ENCODE measurements around the gene COL15A1. TPM values are rescaled to one million over a fixed set of nuclear protein-coding genes. Genes with fewer than 3 reads are reported as not detected.
"Not testable (repeated sequence)": the region's sequence is repeated elsewhere in the genome, so short reads cannot be mapped to it uniquely, and the experiment has no call there.

COL15A1 gene
- total and polyA plus RNA-seq, 10 donors: 0.33 to 9.3 (median 2.1) TPM

DNA sequence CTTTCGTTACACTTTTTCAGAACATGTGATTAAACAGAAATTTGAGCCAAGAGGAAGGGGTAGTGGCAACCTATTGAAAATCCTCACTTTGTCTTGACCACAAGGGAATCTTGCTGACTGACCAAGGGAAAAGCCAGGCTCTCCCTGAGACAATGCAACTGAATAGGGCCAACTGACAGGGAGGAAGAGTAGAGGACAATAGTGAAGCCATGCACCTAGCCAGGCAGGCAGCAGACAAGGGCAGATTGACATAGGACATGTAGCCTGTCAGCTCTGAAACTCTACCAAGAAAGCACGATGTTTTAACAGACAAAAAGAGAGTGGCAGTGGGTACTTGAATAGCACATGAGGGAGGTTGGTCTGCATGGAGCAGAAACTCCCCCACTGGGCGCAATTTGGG lies 152.7 kb downstream of the COL15A1 start:
- Histone ChIP-seq H3K4me1 (peaks cover 0 to 8% (median 5%) of the 10 kb centered on the region in 6 donors), H3K36me3 (no peaks in the 10 kb centered on the region), H3K9me3 (peaks cover 0 to 3% (median 0%) of the 10 kb centered on the region in 8 donors), H3K27me3 (replicated peaks in 1 of 7) (no peaks in the 10 kb centered on the region), H3K4me3 (no peak overlapping the region), H3K27ac (no peak overlapping the region)
- TF ChIP-seq POLR2A (IDR thresholded peaks at IDR 0.05) (no peak), POLR2AphosphoS5 (IDR thresholded peaks at IDR 0.05) (no peak)
- TF ChIP-seq, protein P1, sequence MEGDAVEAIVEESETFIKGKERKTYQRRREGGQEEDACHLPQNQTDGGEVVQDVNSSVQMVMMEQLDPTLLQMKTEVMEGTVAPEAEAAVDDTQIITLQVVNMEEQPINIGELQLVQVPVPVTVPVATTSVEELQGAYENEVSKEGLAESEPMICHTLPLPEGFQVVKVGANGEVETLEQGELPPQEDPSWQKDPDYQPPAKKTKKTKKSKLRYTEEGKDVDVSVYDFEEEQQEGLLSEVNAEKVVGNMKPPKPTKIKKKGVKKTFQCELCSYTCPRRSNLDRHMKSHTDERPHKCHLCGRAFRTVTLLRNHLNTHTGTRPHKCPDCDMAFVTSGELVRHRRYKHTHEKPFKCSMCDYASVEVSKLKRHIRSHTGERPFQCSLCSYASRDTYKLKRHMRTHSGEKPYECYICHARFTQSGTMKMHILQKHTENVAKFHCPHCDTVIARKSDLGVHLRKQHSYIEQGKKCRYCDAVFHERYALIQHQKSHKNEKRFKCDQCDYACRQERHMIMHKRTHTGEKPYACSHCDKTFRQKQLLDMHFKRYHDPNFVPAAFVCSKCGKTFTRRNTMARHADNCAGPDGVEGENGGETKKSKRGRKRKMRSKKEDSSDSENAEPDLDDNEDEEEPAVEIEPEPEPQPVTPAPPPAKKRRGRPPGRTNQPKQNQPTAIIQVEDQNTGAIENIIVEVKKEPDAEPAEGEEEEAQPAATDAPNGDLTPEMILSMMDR (IDR thresholded peaks at IDR 0.05 in 8 of 11, conservative IDR thresholded peaks at IDR 0.05 in 3 of 11): no peak
- intact Hi-C loops (cut with DNase I; ENCODE audit: low total_unique reads): no loop called here
- WGBS, 5 donors: 83 to 95% (median 92%) methylated on average over 3 of the region's 3 CpGs
- DNase-seq: no peak

DNA sequence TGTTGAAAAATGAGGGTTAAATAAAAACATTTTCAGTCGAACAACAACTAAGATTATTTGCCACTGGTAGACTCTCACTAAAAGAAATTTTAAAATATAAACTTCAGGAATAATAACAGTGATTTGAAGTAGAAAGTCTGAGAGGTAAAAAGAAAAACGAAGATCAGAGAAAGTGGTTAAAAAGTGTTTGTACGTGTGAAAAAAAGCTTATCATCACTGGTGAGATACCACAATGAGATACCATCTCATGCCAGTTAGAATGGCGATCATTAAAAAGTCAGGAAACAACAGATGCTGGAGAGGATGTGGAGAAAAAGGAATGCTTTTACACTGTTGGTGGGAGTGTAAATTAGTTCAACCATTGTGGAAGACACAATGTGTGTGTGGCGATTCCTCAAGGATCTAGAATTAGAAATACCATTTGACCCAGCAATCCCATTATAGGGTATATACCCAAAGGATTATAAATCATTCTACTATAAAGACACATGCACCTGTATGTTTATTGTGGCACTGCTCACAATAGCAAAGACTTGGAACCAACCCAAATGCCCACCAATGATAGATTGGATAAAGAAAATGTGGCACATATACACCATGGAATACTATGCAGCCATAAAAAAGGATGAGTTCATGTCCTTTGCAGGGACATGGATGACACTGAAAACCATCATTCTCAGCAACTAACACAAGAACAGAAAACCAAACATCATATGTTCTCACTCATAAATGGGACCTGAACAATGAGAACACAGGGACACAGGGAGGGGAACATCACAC lies 156.3 kb downstream of the COL15A1 start:
- H3K36me3 ChIP-seq; H3K4me3 ChIP-seq; H3K27me3 ChIP-seq (replicated peaks in 1 of 7); DNase-seq; H3K27ac ChIP-seq; H3K9me3 ChIP-seq; intact Hi-C loops (cut with DNase I; ENCODE audit: low total_unique reads): not testable (repeated sequence)
- WGBS, 5 donors: 80 to 86% (median 83%) methylated on average over 5 of the region's 5 CpGs
- H3K4me1 ChIP-seq: peaks cover 0 to 16% (median 12%) of the 10 kb centered on the region in 6 donors

DNA sequence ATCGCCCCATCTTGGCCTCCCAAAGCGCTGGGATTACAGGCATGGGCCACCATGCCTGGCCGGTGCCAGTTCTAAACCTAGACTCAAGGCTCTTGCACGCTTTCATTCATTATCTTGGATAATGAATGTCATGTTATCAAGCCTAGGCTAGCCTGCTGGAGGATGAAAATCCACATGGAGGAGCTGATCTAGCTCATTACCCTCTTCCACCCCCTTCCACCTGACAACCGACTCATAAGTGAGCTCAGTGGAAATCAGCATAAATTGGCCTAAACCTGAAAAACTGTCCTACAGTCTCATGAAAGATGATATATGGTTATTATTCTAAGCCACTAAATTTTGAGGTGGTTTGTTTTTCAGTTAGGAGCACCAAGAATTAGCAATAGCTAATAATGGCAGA lies 157.6 kb downstream of the COL15A1 start:
- no peaks in the 10 kb centered on the region for H3K36me3 ChIP-seq
- peaks cover 2 to 21% (median 16%) of the 10 kb centered on the region in 6 donors for H3K4me1 ChIP-seq
- intact Hi-C loops (cut with DNase I; ENCODE audit: low total_unique reads): no loop called here
- WGBS, 5 donors: 93 to 99% (median 95%) methylated on average over 5 of the region's 5 CpGs
- no peak for DNase-seq
- peaks cover 0 to 6% (median 0%) of the 10 kb centered on the region in 8 donors for H3K9me3 ChIP-seq
- no peak overlapping the region for H3K27ac ChIP-seq
- no peak overlapping the region for H3K4me3 ChIP-seq
- H3K27me3 ChIP-seq (replicated peaks in 1 of 7): no peaks in the 10 kb centered on the region
- TF ChIP-seq, protein P1 (IDR thresholded peaks at IDR 0.05 in 8 of 11, conservative IDR thresholded peaks at IDR 0.05 in 3 of 11): no peak
- TF ChIP-seq POLR2A (IDR thresholded peaks at IDR 0.05) (no peak), POLR2AphosphoS5 (IDR thresholded peaks at IDR 0.05) (no peak)

GRCh38 chr9:99101812-99102211 lies 158.1 kb downstream of the COL15A1 start:
- TF ChIP-seq, protein P1 (IDR thresholded peaks at IDR 0.05 in 8 of 11, conservative IDR thresholded peaks at IDR 0.05 in 3 of 11): no peak
- no peak for TF ChIP-seq POLR2AphosphoS5 (IDR thresholded peaks at IDR 0.05)
- TF ChIP-seq POLR2A (IDR thresholded peaks at IDR 0.05): no peak
- intact Hi-C loops (cut with DNase I; ENCODE audit: low total_unique reads): no loop called here
- H3K36me3 ChIP-seq: no peaks in the 10 kb centered on the region
- WGBS, 5 donors: 93 to 100% (median 96%) methylated on average over 2 of the region's 2 CpGs
- no peaks in the 10 kb centered on the region for H3K27me3 ChIP-seq (replicated peaks in 1 of 7)
- peaks cover 7 to 26% (median 22%) of the 10 kb centered on the region in 6 donors for H3K4me1 ChIP-seq
- DNase-seq: no peak
- peaks cover 0 to 6% (median 0%) of the 10 kb centered on the region in 8 donors for H3K9me3 ChIP-seq
- H3K4me3 ChIP-seq: no peak overlapping the region
- peak overlapping the region in 2 of 8 donors; percentile 5 to 16 for H3K27ac ChIP-seq

Data from spleen (tissue), 11 donors.